ENCODE data around the gene SEPTIN1.

Gene SEPTIN1, protein sequence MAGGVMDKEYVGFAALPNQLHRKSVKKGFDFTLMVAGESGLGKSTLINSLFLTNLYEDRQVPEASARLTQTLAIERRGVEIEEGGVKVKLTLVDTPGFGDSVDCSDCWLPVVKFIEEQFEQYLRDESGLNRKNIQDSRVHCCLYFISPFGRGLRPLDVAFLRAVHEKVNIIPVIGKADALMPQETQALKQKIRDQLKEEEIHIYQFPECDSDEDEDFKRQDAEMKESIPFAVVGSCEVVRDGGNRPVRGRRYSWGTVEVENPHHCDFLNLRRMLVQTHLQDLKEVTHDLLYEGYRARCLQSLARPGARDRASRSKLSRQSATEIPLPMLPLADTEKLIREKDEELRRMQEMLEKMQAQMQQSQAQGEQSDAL

DNA sequence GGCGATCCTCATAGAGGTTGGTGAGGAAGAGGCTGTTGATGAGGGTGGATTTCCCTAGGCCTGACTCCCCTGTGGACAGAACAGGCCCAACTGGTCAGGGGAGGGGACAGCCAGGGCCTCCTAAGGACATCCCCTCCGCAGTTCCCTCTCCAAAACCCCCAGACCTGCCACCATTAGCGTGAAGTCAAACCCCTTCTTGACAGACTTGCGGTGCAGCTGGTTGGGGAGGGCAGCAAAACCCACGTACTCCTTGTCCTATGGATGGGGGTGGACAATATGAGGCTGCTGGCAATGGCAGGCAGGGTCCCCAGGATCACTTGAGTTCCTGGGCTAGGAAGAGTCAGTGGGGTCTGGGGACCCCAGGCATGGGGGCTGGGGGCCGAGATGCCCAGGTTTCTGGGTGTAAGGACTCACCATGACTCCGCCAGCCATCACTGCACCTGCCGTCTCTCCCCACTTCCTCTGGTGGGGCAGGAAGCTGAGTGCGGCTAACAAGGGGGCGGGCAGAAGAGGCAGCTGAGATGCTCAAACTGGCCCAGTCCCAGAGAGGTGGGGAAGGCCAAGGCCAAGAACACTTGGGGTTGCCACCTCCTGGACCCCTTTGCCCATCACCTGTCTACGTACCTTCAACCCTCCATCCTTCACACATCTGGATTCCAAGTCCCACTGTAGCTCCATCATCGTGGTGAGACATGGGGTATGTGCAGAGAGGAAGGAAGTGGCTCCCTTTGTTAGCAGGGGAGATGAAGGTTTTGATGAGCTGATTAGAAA, at the start of gene SEPTIN1:
Gene SEPTIN1 (minus strand): TSS at position 451 of the 771 bp plus-strand sequence. CDS start 19 bp downstream, at position 432.
- DNase-seq (ENCODE audit: low read depth), result no peak
- no peak within 1 kb of the TSS for H3K4me3 ChIP-seq (ENCODE audit: low read depth, low read length)

DNA sequence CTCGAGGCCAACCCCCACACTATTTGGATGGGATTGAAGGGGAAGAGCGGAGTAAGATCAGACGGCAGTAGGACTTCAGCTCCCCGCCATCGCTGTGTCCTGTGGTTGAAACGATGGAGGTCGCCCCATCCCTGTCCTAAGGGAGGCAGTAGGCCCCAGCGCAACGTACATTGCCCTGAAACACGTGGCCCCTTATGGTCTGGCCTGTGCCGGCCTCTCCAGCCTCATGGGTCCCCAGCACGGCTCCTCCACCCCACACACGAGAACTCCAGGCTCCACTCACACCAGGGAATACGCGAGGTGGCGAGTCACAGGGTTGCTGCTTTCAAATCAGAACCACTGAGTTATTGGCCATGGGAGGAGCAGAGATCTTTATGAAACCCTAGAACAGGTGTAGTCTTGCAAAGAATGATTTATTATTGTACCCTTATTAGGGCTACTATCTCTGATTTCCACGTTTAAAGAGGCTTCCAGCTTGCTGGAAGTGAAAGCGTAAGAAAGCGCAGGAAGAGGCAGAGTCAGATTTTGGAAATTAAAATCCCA, 48.1 kb upstream of the SEPTIN1 start:
- no peak for DNase-seq (ENCODE audit: low read depth)

DNA sequence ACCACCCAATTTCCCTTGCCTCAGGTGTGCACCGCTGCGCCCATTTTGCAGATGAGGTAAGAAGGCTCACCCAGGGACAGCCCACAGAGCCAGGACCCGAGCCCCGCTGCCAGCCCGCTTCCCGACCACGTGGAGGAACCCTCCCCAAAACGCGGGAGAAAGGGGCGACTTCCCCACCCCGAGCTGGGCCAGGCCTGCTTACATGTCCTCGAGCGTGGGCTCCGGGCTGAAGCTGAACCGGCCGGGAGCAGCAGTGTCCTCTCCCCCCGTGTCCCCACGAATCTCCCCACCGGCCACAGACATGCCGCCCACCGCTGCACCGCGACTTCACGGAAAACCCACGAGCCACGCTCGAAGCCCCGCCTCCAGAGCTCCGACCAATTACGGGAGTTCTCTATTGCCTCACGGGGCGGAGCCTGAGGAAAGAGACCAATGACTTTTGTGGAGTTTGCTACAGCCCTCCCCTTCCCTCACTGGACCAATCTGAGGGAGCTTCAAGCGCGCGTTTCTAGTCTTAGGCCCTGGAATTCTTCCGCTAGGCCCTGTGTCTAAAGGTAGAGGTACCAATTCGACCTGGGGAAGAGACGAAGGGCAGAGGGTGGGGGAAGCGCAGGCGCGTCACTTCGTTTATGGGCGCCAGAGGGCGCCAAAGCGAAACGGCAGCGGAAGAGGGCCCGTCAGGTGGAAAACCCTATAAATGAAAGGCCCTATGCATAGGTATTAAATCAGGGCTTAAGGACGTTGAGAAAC, 47.5 kb upstream of the SEPTIN1 start, which contains the start of gene DCTPP1:
Gene DCTPP1 (minus strand): TSS at position 353 of the 750 bp plus-strand sequence. CDS start 50 bp downstream, at position 303.
- peak; percentile 94 for DNase-seq (ENCODE audit: low read depth)

More for the DNA sequence above, 48.1 kb upstream of the SEPTIN1 start:
- peak overlapping the region; percentile 71 for H3K4me3 ChIP-seq (ENCODE audit: low read depth, low read length)

DNA sequence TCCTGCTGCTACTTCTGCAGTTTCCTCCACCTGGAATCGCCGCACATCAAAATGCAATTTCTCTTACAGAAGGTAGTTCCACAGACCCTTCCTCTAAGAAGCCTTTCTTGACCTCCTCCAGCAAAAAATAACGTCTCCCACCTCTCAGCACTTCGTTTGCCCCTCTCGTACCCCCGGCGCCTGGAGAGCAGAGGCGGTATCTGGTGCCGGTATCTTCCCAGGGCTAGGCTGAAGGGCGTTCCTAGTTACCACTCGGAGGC, 47.0 kb upstream of the SEPTIN1 start:
- DNase-seq (ENCODE audit: low read depth), result no peak
- peak overlapping the region; percentile 71 for H3K4me3 ChIP-seq (ENCODE audit: low read depth, low read length)

More for the DNA sequence above, 47.5 kb upstream of the SEPTIN1 start, which contains the start of gene DCTPP1:
- H3K4me3 ChIP-seq (ENCODE audit: low read depth, low read length), result peak within 1 kb of the TSS; percentile 71

DNA sequence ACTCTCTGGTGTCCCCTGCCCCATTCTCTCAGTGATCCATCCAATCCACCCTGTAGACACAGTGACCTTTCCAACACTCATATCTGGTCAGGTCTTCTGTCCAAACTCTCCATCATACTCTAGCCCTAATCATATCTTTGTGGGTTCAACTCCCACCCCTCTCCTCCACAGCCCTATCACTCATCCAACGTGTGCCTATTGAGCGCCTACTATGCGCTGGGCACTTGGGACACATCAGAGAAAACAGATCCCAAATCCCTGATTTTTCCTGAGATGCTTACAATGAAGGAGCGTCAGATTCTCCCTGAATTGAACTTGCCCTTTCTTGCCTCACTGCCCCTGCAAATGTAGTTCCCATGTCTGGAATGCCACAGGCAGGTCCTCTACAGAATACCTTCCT, 45.7 kb upstream of the SEPTIN1 start:
- no peak for DNase-seq (ENCODE audit: low read depth)
- H3K4me3 ChIP-seq (ENCODE audit: low read depth, low read length), result no peak overlapping the region

DNA sequence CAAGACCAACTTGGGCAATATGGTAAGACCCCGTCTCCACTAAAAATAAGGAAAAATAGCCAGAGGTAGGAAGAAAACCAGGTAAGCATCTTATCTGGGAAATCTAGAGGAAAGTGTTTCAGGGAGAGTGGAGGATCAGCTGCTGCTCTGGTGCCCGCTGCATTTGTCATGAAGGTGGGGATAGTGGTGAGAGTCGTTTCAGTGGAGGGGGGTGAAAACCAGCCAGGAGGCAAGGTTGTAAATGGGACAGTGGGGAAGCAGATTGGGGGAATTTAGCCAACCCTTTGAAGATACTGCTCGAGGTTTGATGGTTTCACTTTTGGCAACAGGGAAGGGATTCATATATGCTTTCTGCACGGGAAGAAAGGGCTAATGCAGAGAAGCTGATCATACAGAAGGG, 38.6 kb upstream of the SEPTIN1 start:
- no peak overlapping the region for H3K4me3 ChIP-seq (ENCODE audit: low read depth, low read length)

DNA sequence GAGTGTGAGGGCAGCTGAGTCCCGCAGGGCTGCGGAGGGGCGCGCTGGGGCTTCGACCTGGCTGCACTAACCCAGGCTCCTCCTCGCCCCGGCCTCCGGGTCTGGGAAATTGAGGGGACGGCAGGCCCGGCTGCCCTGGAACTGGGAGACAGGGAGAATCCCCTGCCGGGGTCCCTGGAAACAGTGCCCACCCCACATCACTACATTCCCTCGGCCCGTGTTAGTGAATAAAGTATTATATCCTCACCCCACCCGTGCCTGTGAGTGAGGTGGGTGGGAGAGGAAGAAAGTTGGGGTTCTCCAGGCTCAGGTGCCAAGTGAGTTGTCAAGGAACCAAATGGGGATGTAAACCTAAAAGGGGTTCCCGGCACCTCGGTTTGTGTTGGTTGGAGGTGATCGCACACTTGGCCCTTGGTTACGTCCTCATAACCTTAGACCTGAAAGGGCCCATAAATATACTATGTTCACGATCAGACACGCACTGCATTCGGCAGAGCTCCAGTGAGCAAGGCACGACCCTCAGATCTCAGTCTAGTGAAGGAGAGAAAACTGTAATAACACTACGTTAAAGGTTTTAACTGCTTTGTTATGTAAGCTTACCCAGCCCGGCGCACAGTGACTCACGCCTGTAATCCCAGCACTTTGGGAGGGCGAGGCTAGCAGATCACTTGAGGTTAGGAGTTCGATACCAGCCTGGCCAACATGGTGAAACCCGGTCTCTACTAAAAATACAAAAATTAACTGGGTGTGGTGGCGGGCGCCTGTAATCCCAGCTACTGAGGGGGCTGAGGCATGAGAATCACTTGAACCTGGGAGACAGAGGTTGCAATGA, 36.2 kb upstream of the SEPTIN1 start:
- peak overlapping the region; percentile 56 for H3K4me3 ChIP-seq (ENCODE audit: low read depth, low read length)
- DNase-seq (ENCODE audit: low read depth), result no peak

More for the DNA sequence above, 38.6 kb upstream of the SEPTIN1 start:
- no peak for DNase-seq (ENCODE audit: low read depth)

DNA sequence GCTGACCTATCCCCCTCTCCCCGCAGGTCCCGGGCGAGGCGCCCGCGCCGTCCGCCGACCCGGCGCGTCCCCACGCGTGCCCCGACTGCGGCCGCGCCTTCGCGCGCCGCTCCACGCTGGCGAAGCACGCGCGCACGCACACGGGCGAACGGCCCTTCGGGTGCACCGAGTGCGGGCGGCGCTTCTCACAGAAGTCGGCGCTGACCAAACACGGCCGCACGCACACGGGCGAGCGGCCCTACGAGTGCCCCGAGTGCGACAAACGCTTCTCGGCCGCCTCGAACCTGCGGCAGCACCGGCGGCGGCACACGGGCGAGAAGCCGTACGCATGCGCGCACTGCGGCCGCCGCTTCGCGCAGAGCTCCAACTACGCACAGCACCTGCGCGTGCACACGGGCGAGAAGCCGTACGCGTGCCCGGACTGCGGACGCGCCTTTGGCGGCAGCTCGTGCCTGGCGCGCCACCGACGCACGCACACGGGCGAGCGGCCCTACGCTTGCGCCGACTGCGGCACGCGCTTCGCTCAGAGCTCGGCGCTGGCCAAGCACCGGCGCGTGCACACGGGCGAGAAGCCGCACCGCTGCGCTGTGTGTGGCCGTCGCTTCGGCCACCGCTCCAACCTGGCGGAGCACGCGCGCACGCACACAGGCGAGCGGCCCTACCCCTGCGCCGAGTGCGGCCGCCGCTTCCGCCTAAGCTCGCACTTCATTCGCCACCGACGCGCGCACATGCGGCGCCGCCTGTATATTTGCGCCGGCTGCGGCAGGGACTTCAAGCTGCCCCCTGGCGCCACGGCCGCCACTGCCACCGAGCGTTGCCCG, 35.4 kb upstream of the SEPTIN1 start:
- DNase-seq (ENCODE audit: low read depth), result peak; percentile 69
- peak overlapping the region; percentile 56 for H3K4me3 ChIP-seq (ENCODE audit: low read depth, low read length)

DNA sequence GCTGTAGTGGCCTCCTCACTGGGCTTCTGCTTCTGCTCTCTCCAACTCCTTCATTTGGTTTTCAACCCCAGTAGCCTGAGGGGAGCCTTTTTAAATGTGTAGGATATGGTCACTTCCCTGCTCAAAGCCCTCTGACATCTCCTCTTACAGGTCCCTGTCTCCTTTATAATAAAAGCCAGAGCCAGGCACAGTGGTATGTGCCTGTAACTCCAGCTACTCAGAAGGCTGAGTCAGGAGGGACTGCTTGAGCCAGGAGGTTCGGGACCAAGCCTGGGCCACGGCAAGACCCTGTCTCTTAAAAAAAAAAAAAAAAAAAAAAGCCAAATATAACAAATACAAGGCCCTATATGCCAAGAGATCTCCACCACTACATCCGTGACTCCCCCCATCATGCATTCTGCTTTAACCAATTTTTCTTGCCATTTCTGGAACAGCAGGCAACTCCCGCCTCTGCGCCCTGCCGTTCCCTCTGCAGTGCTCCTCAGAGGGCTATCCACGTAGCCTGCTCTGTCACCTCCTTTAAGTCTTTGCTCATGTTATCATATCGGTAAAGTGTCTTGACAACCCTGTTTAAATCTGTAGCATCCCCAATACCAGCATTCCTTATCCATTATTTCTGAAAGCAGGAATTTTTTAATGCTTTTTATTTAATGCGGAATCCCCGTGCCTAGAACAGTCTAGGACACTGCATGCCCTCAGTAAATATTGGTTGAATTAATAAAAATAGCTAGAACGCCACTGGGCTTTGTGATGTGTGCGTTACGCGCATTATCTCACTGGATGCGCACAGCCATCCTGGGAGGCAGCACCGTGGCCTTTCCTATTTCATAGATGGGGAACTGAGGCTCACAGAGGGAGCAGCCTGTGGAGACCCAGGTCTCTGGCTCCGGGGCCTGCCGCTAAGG, 34.5 kb upstream of the SEPTIN1 start:
- peak overlapping the region; percentile 56 for H3K4me3 ChIP-seq (ENCODE audit: low read depth, low read length)
- DNase-seq (ENCODE audit: low read depth), result no peak

DNA sequence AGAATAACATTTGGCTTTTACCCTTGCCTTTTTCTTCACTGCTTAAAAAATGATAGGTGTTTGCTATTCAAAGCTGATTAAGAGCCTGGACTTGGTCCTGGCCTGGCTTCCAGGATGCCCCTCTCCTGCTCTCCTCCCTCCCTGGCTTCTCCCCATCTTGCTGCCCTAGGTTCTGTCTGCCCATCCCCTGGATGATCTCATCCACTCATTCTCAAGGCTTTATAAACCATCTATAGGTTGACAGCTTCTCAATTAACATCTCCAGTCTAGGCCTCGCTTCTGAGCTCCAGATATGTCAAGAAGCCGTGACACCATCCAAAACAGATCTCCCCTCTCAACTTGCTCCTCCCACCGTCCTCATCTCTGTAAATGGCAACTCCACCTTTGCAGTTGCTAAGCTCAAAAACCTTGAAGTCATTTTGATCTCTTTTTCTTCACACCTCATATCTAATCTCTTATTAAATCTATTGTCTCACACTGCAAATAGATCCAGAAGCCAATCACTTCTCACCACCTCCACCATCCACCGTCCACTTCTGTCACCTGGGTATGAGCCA, 33.8 kb upstream of the SEPTIN1 start:
- DNase-seq (ENCODE audit: low read depth), result no peak
- no peak overlapping the region for H3K4me3 ChIP-seq (ENCODE audit: low read depth, low read length)

DNA sequence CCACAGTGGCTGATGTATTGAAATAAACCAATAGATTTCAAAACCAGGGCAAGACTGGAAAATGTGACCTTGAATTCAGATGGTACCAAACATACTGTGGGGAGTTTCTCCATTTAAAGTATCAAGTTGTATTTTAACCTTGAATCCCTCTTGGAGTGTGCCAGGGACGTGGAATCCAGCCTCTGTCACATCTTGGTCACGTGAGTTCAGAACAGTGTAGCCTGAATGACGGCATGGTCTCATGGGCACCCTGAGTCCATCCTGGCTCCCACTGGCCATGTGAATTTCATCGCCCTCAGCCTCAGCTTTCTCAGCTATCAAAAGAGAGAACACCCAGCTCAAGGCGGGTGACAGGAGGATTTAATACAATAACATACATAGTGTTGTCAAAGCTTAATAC, 31.8 kb upstream of the SEPTIN1 start:
- no peak overlapping the region for H3K4me3 ChIP-seq (ENCODE audit: low read depth, low read length)
- DNase-seq (ENCODE audit: low read depth), result no peak

DNA sequence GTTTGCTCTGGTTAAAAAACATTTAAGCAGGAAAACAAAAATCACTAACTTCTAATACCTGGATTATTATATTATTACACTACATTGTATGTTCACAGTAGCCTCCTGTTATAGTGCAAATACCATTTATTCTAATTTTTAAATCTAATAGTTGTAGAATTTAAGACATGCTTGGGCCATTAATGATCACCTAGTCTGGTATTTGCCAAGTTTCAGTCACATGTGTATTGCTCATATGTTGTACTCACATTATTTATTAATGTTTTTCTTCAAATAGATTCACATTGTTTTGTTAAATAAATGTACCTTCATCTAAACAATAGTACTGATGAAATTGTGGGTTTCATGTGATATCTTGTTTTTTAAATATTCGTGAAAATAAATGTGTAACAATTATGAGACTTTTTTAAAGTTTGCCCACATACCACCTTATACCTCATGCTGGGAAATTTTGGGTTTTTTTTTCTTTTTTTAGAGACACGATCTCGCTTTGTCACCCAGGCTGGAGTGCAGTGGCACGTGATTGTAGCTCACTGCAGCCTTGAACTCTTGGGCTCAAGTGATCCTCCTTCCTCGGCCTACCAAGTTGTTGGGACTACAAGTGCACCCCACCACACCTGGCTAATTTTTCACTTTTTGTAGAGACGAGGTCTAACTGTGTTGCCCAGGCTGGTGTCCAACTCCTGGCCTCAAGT, 30.9 kb upstream of the SEPTIN1 start:
- no peak overlapping the region for H3K4me3 ChIP-seq (ENCODE audit: low read depth, low read length)
- DNase-seq (ENCODE audit: low read depth), result no peak

DNA sequence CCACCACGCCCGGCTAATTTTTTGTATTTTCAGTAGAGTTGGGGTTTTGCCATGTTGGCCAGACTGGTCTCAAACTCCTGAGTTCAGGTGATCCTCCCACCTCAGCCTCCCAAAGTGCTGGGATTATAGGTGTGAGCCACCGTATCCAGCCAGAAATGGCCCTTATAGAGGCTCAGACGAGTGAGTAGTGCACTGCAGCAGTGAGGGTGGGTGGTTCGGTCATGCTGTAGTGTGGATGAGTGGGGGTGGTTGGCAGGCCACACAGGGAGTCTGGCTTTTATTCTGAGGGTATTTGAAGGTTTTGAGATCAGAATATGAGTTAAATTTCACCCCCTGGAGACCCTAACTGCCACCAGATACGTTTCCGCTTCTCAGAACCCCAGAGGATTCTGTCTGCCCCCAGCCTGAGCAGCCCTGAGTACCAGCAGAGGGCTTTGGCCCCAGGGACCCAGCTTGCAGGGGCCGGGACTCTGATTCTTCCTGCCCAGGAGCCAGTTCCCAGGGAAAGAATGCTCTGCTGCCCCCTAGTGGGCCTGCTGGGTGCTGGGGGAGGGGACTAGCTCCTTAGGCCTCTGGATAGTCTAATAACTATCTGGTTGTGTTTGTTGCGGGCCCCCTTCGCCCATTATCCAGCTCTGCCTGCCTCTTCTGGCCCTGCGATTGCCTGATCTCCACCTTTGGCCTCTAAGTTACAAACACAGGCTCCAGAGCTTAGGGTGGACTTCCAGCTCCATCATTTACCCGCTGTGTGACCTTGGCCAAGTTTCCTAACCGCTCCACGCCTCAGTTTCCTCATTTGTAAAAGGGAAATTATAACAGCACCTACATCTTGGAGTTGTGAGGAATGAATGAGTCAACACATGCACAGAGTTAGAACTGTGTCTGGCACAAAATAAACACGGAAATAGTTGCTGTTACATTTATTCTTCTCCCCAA, 27.0 kb upstream of the SEPTIN1 start:
- no peak overlapping the region for H3K4me3 ChIP-seq (ENCODE audit: low read depth, low read length)
- DNase-seq (ENCODE audit: low read depth), result peak; percentile 44

DNA sequence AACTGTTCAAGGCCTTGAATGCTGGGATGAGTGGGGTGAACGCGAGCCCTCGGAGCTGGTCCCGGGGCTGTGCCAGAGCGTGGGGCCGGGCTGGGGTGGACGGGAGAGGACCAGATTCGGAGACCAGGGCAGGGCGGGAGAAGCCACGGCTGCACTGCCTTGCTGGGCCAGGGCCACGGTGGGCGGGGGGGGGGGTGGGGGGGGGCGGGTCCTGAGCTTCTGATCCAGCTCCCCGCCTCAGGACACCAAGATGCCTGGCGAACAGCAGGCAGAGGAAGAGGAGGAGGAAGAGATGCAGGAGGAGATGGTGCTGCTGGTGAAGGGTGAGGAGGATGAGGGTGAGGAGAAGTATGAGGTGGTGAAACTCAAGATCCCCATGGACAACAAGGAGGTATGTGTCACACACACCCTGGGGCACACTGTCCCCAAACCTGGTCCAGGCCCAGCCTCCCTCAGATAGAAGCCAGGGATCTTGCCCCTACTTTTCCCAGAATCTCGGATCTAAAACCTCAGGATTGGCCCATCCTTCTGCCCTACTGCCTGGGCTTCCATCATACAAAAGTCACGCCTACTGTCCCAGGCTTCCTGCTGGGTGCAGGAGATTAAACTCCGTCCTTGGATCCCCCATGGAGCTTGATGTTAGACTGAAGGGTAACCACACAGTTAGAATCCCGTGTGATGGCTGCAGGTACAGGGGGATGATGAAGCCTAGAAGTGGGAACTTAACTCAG, 25.6 kb upstream of the SEPTIN1 start:
- peak overlapping the region; percentile 72 for H3K4me3 ChIP-seq (ENCODE audit: low read depth, low read length)
- DNase-seq (ENCODE audit: low read depth), result no peak

Data from skeletal muscle cell (primary cell).